GM12875 (cell line): ENCODE results near the gene SORCS2.

Source experiments
- H3K4me3 ChIP-seq: one replicate; pipeline ENCODE4 v1.5.1; 2011; ENCODE audit warnings: low read depth, low read length, control low read depth
- TF ChIP-seq, protein P1 (sequence below): IDR thresholded peaks from 2 replicates; pipeline ENCODE4 v1.5.1; 2011; ENCODE audit warnings: low read depth, mild to moderate bottlenecking, control low read depth, inconsistent platforms, low read length, moderate library complexity, borderline replicate concordance; ENCODE audit not compliant: insufficient read depth

SORCS2 gene

DNA sequence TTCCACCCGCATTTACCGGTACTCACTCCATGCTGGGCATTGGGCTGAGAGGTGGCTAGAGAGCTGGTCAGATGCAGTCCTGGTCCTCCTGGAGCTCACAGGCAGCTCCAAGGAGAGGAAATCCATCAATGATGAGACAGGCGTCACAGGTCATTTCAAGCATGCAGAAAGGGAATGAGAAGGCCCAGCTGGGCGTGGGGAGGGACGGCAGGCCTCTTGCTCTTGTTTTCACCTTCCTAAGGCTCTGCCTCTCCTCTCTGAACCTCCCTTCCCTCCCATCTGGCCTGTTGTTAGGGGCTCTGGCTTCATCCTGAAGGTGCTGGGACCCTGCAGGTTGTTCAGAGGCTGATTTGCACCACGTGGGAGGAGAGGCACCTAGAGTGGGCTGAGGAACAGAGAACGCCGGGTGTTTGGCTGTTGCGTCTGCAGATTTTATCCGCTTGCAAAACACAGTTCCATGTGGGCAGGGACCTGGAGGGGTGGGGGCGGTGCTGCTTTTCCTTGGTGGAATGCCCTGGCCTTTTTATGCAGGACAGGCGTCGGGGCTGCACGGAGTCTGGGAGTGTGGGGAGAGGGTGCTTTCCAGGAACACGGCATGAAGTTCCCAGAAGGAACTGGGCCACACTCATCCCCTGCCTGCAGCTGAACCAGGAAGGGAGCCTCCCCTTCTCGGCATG lies 323.9 kb downstream of the SORCS2 start:
- TF ChIP-seq, protein P1, sequence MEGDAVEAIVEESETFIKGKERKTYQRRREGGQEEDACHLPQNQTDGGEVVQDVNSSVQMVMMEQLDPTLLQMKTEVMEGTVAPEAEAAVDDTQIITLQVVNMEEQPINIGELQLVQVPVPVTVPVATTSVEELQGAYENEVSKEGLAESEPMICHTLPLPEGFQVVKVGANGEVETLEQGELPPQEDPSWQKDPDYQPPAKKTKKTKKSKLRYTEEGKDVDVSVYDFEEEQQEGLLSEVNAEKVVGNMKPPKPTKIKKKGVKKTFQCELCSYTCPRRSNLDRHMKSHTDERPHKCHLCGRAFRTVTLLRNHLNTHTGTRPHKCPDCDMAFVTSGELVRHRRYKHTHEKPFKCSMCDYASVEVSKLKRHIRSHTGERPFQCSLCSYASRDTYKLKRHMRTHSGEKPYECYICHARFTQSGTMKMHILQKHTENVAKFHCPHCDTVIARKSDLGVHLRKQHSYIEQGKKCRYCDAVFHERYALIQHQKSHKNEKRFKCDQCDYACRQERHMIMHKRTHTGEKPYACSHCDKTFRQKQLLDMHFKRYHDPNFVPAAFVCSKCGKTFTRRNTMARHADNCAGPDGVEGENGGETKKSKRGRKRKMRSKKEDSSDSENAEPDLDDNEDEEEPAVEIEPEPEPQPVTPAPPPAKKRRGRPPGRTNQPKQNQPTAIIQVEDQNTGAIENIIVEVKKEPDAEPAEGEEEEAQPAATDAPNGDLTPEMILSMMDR = no peak
- no peak overlapping the region for H3K4me3 ChIP-seq

DNA sequence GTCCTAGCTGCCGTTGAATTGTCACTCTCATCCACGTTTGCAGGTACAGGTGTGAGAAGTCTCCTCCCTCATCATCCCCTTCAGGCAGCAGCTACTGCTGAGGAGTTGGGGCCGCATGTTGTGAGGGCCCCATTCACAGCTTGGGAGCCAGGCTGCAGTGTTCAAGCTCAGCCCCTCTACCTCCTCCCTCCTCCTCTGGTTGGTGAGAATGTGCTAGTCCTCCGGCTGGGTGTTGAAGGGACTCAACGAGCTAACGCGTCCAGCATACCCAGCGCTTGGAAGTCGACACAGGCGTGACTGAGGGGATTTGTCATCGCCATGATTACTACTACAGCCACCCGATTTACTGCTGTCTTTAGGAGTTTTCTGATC lies 324.4 kb downstream of the SORCS2 start:
- TF ChIP-seq, protein P1 = no peak
- no peak overlapping the region for H3K4me3 ChIP-seq

DNA sequence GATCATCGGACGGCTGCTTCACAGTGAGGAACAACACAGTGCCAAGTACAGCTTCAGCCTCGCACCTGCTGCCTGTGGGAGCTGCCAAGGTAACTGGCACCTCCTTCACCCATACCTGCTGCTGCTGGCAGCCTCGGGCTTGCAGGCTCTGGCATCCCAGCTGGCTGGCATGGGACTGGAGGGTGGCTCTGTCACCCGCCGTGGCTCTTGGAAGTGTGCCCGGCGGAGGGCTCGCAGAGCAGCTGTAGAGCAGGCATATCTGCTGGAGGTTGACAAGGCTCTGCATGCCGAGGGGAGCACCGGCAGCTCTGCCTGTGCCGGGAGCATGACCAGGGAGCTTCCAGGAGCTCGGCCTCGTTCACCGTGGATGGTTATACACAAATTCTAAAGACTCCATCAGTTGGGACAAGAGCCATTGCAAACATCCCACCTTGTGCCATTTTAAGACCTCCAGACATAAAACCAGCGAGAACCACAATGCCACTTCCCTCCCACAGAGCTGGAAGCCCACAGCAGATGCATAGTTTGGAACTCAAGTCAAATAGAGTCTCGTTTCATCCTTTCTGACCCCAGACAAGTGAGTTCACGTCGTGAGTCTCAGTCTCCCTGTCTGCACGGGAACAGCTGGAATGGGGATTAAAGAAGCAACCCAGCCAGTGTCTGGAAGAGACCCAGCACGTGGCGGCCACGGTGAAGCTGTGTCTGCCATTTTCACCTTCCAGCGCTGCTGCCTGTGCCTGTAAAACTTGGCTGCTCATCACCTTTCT lies 326.7 kb downstream of the SORCS2 start:
- TF ChIP-seq, protein P1 = no peak
- H3K4me3 ChIP-seq = no peak overlapping the region

DNA sequence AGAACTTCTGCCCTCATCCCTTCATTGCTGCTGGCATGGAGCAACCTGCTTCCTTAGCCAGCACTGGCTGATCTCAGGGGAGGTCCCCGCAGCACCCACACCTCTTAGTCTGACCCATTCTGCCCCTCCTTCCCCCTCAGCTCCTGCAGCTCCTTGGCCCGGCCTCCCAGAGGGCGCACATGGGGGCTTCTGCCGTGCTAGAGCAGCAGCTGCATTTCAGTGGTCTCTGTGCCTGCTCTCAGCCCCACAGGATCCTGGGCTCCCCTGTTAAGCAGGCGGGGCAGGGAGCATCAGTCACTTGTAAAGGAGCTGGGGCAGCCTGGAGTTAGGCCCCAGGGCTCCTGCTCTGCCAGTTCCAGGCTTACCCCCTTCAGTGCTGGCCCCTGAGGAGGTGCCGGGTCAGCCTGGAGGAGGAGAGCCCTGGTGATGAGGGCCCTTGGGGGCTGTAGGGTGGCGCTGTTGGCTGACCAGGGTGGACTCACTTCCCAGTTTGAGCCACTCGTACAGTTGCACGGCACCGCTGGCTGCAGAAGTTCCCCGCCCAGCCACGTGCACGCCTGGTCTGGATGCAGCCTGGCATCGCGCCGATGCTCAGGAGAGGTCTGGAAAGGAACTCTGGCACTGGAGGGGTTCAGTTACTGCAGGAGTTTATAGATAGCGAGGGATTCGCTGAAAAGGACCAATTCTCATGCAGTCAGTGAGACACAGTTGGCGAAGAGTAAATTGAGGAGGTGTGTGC lies 327.5 kb downstream of the SORCS2 start:
- no peak overlapping the region for H3K4me3 ChIP-seq
- TF ChIP-seq, protein P1 = no peak

DNA sequence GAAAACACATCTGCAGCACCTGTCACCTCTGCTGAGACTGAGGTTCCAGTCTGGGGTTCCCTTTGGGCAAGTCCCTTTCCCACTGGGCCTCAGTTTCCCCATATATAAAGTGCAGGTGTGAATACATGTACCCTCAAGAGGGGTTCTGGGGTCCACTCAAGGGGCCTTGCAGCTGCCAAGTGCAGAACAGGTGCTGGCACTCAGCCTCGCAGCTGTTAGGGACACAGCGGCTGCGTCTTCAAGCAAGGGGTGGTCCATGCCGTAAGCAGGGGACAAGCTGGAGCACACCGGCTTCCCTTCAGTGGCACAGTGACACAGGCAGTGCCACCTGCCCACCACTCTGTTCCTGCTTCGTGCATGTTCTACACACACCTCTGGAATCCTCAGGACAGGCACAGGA lies 329.3 kb downstream of the SORCS2 start:
- TF ChIP-seq, protein P1 = no peak
- H3K4me3 ChIP-seq = no peak overlapping the region

DNA sequence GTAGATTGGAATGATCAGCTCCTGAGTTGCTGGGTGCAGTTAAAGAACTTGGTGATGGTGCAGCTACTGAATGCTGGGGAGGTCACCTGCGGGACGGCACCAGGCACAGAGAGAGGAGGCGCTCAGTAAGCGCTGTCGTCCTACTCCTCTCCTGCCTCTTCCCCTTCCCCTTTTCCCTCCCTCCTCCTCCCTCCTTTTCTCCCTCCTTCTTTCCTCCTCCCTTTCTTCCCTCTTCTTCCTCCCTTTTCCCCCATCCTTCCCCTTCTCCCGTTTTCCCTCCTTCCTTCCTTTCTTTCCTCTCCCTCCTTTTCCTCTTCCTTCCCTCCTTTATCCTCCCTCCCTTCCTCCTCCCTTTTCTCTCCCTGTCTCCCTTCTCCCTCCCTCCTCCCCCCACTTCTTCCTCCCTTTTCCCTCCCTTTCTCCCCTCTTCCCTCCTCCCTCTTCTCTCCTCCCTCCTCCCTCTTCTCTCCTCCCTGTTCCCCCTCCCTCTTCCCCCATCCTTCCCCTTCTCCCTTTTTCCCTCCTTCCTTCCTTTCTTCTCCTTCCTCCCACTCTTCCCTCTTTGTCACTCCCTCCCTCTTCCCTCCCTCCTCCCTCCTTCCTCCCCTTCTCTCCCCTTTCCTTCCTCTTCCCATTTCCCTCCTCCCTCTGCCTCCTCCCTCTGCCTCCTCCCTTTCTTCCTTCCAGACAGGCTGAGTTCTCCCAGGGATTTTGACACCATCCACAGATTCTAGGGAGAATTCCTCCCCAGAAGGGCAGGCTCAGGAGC lies 330.3 kb downstream of the SORCS2 start:
- TF ChIP-seq, protein P1 = no peak
- H3K4me3 ChIP-seq = no peak overlapping the region
